Loucy (cell line): ENCODE results near the gene CD83.

Source experiments
- H2AFZ ChIP-seq: fragments of 200-600 bp; sonication (generic); 2 replicates; pipeline ENCODE4 v1.6.0; 2016; ENCODE audit warnings: antibody characterized with exemption, mild to moderate bottlenecking, low read length, moderate library complexity
- H3F3A ChIP-seq: fragments of 200-600 bp; 2 replicates; pipeline ENCODE4 v1.6.0; 2016; ENCODE audit warnings: antibody characterized with exemption, low read depth, mild to moderate bottlenecking
- H3K27me3 ChIP-seq: fragments of 200-600 bp; sonication (generic); 2 replicates; pipeline ENCODE4 v1.6.1; 2014; ENCODE audit warnings: low read length, mild to moderate bottlenecking; ENCODE audit not compliant: insufficient read depth, poor library complexity, severe bottlenecking
- H3K36me3 ChIP-seq: fragments of 200-600 bp; sonication (generic); 2 replicates; pipeline ENCODE4 v1.6.1; 2016; ENCODE audit warnings: low read length; ENCODE audit not compliant: insufficient read depth
- H3K4me1 ChIP-seq: fragments of 200-600 bp; sonication (generic); 2 replicates; pipeline ENCODE4 v1.5.1; 2014; ENCODE audit warnings: low read length, mild to moderate bottlenecking; ENCODE audit not compliant: insufficient read depth, poor library complexity, severe bottlenecking
- H3K4me2 ChIP-seq: fragments of 200-600 bp; sonication (generic); 2 replicates; pipeline ENCODE4 v1.6.0; 2014; ENCODE audit warnings: antibody characterized with exemption, low read length, low read depth, mild to moderate bottlenecking; ENCODE audit not compliant: poor library complexity, severe bottlenecking
- H3K4me3 ChIP-seq: fragments of 200-600 bp; sonication (generic); 2 replicates; pipeline ENCODE4 v1.5.1; 2014; ENCODE audit warnings: low read length, mild to moderate bottlenecking, mixed read lengths; ENCODE audit not compliant: poor library complexity, severe bottlenecking
- H3K79me2 ChIP-seq: fragments of 200-600 bp; sonication (generic); 2 replicates; pipeline ENCODE4 v1.6.1; 2014; ENCODE audit warnings: low read length; ENCODE audit not compliant: insufficient read depth
- H3K9ac ChIP-seq: fragments of 200-600 bp; sonication (generic); 2 replicates; pipeline ENCODE4 v1.6.0; 2014; ENCODE audit warnings: mild to moderate bottlenecking, low read depth, low read length, moderate library complexity; ENCODE audit not compliant: poor library complexity, severe bottlenecking
- H3K9me2 ChIP-seq: fragments of 200-600 bp; sonication (generic); replicated peaks from 2 replicates; pipeline ENCODE4 v1.6.1; 2016; ENCODE audit warnings: low read depth, low read length, mixed read lengths
- H3K9me3 ChIP-seq: fragments of 200-600 bp; sonication (generic); 2 replicates; pipeline ENCODE4 v1.6.1; 2014; ENCODE audit warnings: mild to moderate bottlenecking, antibody characterized with exemption, low read length, low read depth; ENCODE audit not compliant: insufficient read depth
- H4K20me1 ChIP-seq: fragments of 200-600 bp; sonication (generic); 2 replicates; pipeline ENCODE4 v1.6.0; 2014; ENCODE audit warnings: antibody characterized with exemption, low read length, mild to moderate bottlenecking; ENCODE audit not compliant: insufficient read depth, poor library complexity, severe bottlenecking
- CTCF ChIP-seq: fragments of 200-600 bp; sonication (generic); conservative IDR thresholded peaks from 2 replicates; pipeline ENCODE4 v1.5.1; 2014; ENCODE audit warnings: mild to moderate bottlenecking, antibody characterized with exemption, low read length
- EZH2phosphoT487 ChIP-seq: fragments of 200-600 bp; IDR thresholded peaks from 2 replicates; pipeline ENCODE4 v1.6.1; 2018; ENCODE audit warnings: antibody characterized with exemption, mild to moderate bottlenecking, moderate library complexity, borderline replicate concordance

Gene CD83

GRCh38 chr6:14147891-14148290, 30.3 kb downstream of the CD83 start:
- H3F3A ChIP-seq: no peaks in the 10 kb centered on the region
- no peak overlapping the region for H2AFZ ChIP-seq
- TF ChIP-seq EZH2phosphoT487: no peak
- TF ChIP-seq CTCF: no peak
- peaks cover 20% of the 10 kb centered on the region for H3K4me1 ChIP-seq
- H3K4me2 ChIP-seq: no peak overlapping the region
- H3K79me2 ChIP-seq: no peaks in the 10 kb centered on the region
- H3K36me3 ChIP-seq: no peaks in the 10 kb centered on the region
- H3K9ac ChIP-seq: no peak overlapping the region
- no peaks in the 10 kb centered on the region for H3K9me3 ChIP-seq
- no peaks in the 10 kb centered on the region for H4K20me1 ChIP-seq
- no peaks in the 10 kb centered on the region for H3K27me3 ChIP-seq
- H3K4me3 ChIP-seq: no peak overlapping the region
- H3K9me2 ChIP-seq: no peaks in the 10 kb centered on the region

- Histone ChIP-seq H3K9ac (no peak overlapping the region), H4K20me1 (no peaks in the 10 kb centered on the region), H3K9me3 (no peaks in the 10 kb centered on the region), H3K27me3 (no peaks in the 10 kb centered on the region), H2AFZ (no peak overlapping the region), H3K4me2 (no peak overlapping the region), H3K4me3 (no peak overlapping the region), H3K79me2 (no peaks in the 10 kb centered on the region), H3K4me1 (peaks cover 20% of the 10 kb centered on the region), H3K36me3 (no peaks in the 10 kb centered on the region), H3K9me2 (no peaks in the 10 kb centered on the region), H3F3A (no peaks in the 10 kb centered on the region)
- TF ChIP-seq CTCF (no peak), EZH2phosphoT487 (no peak)
These were observed 30.9 kb downstream of the CD83 start for GRCh38 chr6:14148471-14148870.

- no peaks in the 10 kb centered on the region for H3K36me3 ChIP-seq
- no peak overlapping the region for H3K4me2 ChIP-seq
- no peaks in the 10 kb centered on the region for H3K27me3 ChIP-seq
- H4K20me1 ChIP-seq: no peaks in the 10 kb centered on the region
- no peaks in the 10 kb centered on the region for H3K79me2 ChIP-seq
- H3K9me3 ChIP-seq: no peaks in the 10 kb centered on the region
- TF ChIP-seq EZH2phosphoT487 (no peak), CTCF (no peak)
- no peaks in the 10 kb centered on the region for H3K9me2 ChIP-seq
- no peak overlapping the region for H3K9ac ChIP-seq
- H3K4me1 ChIP-seq: peaks cover 19% of the 10 kb centered on the region
- H2AFZ ChIP-seq: no peak overlapping the region
- no peaks in the 10 kb centered on the region for H3F3A ChIP-seq
- no peak overlapping the region for H3K4me3 ChIP-seq
These were observed 31.6 kb downstream of the CD83 start for GRCh38 chr6:14149053-14149738.
